Fibroblast of skin of left quadriceps (primary cell): ENCODE measurements around the gene COQ3.

ENCODE experiments used
- DNase-seq, 2 experiments: peaks; one replicate each; pipeline ENCODE4 v3.0.0-alpha.2; 2013; ENCODE audit warnings: low read depth in 2 of 2

The COQ3 gene

GRCh38 chr6:99393698-99394531 lies at the start of gene COQ3:
COQ3 (minus strand) TSS chr6:99394195; CDS start chr6:99394179, 16 bp downstream.
- DNase-seq: peak; percentile 55 to 63

- DNase-seq: no peak
Measured at GRCh38 chr6:99434702-99435530, 40.9 kb upstream of the COQ3 start.

GRCh38 chr6:99432877-99433276 lies 38.9 kb upstream of the COQ3 start:
- no peak for DNase-seq

GRCh38 chr6:99431901-99432300 lies 37.9 kb upstream of the COQ3 start:
- no peak for DNase-seq

- DNase-seq: no peak
Measured at GRCh38 chr6:99427988-99428387, 34.0 kb upstream of the COQ3 start.

- DNase-seq: no peak
Measured at GRCh38 chr6:99426451-99426757, 32.4 kb upstream of the COQ3 start.

- DNase-seq: peak; percentile 62 to 64
Measured at GRCh38 chr6:99425647-99426450, 31.9 kb upstream of the COQ3 start.

- peak; percentile 98 for DNase-seq
Measured at GRCh38 chr6:99424761-99425646, 31.0 kb upstream of the COQ3 start, which contains the start of gene PNISR. PNISR (minus strand) TSS chr6:99425308; CDS start chr6:99414659, 10,649 bp downstream.

- no peak for DNase-seq
Measured at GRCh38 chr6:99424022-99424421, 30.0 kb upstream of the COQ3 start.

- no peak for DNase-seq
Measured at GRCh38 chr6:99422912-99423311, 28.9 kb upstream of the COQ3 start.

GRCh38 chr6:99416892-99417767 lies 23.1 kb upstream of the COQ3 start:
- DNase-seq: no peak

GRCh38 chr6:99416226-99416625 lies 22.2 kb upstream of the COQ3 start:
- DNase-seq: no peak

GRCh38 chr6:99415446-99415845 lies 21.5 kb upstream of the COQ3 start:
- DNase-seq: no peak

- DNase-seq: no peak
Measured at GRCh38 chr6:99412065-99412464, 18.1 kb upstream of the COQ3 start.

- no peak for DNase-seq
Measured at GRCh38 chr6:99409672-99410071, 15.7 kb upstream of the COQ3 start.

- DNase-seq: no peak
Measured at GRCh38 chr6:99407076-99407475, 13.1 kb upstream of the COQ3 start.

GRCh38 chr6:99402448-99402847 lies 8.5 kb upstream of the COQ3 start:
- no peak for DNase-seq

GRCh38 chr6:99397287-99397686 lies 3.3 kb upstream of the COQ3 start:
- DNase-seq: no peak

- no peak for DNase-seq
Measured at GRCh38 chr6:99393366-99393697, 663 bp downstream of the COQ3 start.

GRCh38 chr6:99390896-99391295 lies 3.1 kb downstream of the COQ3 start:
- no peak for DNase-seq
